ENCODE data around the gene F2RL2.

F2RL2 gene, protein sequence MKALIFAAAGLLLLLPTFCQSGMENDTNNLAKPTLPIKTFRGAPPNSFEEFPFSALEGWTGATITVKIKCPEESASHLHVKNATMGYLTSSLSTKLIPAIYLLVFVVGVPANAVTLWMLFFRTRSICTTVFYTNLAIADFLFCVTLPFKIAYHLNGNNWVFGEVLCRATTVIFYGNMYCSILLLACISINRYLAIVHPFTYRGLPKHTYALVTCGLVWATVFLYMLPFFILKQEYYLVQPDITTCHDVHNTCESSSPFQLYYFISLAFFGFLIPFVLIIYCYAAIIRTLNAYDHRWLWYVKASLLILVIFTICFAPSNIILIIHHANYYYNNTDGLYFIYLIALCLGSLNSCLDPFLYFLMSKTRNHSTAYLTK

GRCh38 chr5:76622973-76623596 is at the start of gene F2RL2:
TSS of gene F2RL2 (minus strand) at chr5:76623403. CDS start at chr5:76623230, 173 bp downstream.
- peak; percentile 65 for DNase-seq

GRCh38 chr5:76672242-76672641 is 49.0 kb upstream of the F2RL2 start:
- no peak for DNase-seq

DNA sequence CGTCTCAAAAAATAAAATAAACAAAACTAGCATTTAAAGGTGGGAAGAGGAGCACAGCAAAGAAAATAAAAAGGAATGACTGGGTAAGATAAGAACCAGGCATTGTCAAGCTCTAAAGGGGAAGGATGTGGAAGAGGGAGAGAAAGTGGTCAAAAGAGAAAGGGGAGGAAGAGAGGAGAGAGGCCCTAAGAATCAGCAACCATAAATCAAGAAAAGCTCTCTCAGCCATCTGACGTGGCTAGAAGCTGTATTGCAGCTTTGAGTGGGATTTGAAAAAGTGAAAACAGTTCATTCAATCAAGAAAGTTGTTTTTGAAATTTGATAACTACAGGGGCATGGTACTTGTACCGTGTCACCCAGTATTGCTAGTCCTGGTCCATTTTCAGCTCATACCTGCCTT is 47.3 kb upstream of the F2RL2 start:
- no peak for DNase-seq

DNA sequence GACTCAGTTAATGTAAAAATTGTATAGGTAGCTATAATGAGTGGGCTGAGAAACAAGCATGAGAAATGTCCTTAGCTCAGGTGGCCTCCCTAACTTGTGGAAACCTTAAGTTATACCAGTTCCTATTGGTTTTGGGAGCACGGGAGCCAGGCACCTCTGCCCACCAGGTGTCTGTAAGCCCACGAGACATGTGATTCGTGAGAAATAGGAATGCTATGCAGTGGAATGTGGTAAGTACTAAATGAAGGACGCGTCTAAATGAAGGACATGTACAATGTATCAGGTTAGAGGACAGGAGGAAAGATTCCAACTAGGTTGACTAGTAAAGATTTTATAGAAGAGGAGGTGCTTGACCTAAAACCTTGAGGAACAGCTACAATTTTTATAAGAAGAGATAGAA is 46.0 kb upstream of the F2RL2 start:
- DNase-seq, result no peak

DNA sequence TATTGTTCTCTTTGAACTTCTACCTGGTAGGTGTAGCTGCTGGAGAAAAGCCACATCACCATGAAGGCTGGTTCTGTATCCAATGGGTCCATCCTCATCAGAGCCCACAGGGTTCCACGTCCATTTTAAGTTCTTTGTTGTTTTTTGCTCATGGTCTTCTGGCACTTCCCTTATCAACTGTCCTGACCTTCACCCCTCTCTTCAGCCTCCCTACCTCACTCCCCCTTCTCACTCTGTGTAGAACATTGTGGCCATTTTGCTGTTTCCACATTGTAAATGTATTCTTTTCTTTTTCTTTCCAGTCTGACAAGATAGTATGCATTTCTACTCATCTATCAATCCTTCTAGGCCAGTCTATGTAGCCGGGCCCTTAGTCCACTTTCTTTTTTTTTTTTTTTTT is 44.3 kb upstream of the F2RL2 start:
- DNase-seq, result no peak

DNA sequence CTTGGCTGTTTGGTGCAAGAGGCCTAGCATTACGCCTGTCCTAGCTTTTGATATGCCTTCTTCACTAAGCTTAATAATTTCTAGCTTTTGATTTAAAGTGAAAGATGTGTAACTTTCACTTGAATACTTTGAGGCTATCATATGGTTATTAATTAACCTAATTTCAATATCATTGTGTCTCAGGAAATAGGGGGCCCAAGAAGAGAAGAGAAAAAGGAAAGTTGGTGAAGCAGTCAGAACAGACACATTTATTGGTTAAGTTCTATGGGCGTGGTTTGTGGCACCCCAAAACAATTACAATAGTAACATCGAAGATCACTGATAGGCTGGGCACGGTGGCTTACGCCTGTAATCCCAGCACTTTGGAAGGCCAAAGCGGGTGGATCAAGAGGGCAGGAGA is 40.9 kb upstream of the F2RL2 start:
- no peak for DNase-seq

GRCh38 chr5:76663573-76663972 is 40.4 kb upstream of the F2RL2 start:
- no peak for DNase-seq

GRCh38 chr5:76662521-76662920 is 39.3 kb upstream of the F2RL2 start:
- DNase-seq, result no peak

GRCh38 chr5:76660360-76660759 is 37.2 kb upstream of the F2RL2 start:
- no peak for DNase-seq

GRCh38 chr5:76657683-76658311 is 34.6 kb upstream of the F2RL2 start:
- DNase-seq, result peak; percentile 17

DNA sequence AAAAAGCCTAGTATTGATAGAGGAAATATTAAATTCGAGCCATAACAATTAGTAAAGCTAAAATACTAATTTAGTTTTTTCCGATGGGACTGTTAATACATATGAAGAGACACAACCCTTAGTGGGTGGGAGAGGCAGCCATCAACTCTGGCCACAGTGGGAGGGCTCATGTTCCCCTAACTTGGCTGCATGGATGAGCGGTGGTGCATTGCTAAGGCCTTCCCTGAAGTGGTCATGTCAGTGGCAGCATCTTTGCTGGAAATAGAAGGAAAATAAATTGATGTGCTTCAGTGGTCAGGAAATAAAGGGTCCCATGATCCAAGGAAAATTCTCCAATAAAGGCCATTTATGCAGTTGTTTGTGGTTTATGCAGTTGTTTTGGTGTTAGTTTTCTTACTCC is 33.9 kb upstream of the F2RL2 start:
- DNase-seq, result no peak

GRCh38 chr5:76652809-76653414 is 29.7 kb upstream of the F2RL2 start:
- DNase-seq, result no peak

DNA sequence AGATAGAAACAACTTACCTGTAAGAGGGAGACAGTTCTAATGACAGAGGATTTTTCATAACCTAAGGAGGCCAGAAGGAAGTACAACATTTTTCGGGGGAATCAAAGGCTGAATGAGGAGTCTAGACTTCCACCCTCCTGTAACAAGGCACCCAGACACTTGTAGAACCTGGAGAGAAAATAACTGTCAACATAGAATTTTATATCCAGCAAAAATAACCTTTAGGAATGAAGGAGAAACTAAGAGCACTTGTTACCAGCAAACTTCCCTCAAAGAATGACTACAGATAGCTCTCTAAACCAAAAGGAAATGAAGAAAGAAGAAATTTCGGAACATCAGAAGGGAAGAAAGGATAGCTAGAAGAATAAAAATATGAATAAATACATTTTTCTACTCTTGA is 25.9 kb upstream of the F2RL2 start:
- DNase-seq, result no peak

- no peak for DNase-seq
These were observed 20.2 kb upstream of the F2RL2 start for GRCh38 chr5:76643371-76643770.

- no peak for DNase-seq
These were observed 19.3 kb upstream of the F2RL2 start for GRCh38 chr5:76642390-76643040.

DNA sequence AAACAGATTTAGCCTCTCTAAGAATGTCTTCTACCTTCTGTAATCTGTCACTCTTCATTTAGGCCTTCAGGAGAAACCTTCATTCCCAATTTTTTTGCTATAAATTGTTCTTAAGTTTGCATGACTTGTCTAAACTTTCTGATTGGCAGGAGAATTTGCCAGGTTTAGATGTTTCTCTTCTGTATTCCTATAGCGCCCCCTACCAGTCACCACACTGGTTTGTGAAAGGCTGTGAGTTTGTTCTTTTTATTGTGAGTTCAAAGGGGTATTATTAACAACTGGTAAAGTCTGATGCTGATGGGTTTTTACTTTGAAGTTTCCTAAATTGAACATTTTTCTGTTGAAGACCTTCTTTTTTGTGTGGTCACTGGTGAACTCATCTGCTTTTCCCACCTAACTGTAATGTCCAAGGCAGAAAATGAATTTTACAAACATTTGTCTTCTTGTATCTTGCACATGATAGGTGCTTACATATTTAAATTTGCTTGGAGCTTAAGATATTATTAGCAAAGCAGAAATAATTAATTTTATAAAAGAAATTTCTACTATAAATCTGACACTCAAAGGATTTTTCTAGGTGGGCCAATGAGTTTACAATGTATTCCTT is 18.4 kb upstream of the F2RL2 start:
- DNase-seq, result peak; percentile 35

DNA sequence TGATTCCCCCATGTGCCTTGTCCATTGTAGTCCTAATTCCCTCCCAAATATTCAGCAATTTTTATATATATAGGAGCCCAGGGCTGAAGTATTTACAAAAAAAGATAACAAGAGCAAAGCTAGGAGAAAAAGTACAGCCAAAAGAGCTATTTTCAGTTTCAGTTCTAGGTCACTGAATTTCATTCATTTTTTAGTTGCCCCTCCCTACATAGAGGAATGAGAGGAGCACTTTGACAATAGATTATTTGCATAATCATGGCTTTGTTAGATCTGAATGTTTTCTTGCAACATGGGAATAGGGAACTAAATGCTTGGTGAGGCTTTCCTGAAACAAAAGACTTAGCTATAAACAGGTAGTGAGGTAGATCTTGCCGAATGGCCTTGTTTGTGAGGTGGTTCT is 15.3 kb upstream of the F2RL2 start:
- DNase-seq, result no peak

DNA sequence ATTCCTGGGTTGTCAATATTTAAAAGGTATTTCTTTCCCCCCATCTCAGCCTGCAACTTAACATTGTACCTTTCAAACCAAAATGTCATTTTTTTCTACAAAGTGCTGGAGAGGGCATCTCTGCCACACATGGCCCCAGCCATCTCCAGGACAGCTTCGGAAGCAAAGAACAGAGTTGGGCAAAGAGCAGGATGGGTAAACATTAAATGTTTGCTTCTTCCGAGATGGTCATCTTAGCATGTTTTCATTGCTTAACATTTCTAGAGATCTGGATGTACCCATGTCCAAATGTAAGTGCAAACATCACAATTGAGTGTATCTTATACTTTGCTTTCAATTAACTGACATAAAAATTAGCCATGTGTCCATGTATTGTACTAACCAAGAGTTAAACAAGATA is 14.3 kb upstream of the F2RL2 start:
- DNase-seq, result no peak

DNA sequence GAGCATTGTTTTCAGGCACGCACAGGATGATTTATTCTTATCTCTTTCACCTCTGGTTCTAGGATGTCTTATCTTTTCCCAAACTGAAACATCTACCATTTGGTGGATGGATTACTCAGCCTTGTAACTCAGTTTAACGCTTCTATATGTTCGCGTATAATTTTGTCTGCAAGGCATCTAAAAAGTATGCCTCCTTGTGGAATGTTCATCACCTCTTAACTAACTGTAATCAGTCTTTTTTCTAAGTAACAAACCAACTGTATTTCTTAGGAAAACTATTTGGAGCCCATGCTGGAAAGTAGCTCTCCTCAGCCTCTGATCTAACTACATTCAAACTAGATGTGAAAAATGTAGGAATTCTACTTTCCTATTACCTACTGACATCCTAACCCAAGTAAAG is 11.5 kb upstream of the F2RL2 start:
- DNase-seq, result no peak

DNA sequence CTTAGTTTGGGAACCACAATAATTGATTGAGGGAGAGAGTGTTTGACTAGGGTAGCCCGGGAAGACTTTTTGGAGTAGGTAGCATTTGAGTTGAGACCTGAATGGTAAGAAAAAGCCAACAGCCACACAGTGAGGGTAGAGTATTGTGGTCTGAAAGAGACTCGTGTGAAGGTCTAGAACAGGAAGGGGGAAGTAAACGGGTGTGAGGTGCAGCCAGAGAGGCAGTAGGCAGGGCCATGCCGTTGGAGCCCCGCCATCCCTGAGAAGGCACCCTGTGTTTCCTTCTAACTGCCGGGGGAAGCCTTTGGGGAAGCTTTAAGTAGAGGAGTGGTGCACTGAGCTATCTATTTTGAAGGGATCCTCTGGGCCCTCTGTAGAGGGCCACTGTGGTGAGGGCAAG is 3.5 kb upstream of the F2RL2 start:
- DNase-seq, result no peak

DNA sequence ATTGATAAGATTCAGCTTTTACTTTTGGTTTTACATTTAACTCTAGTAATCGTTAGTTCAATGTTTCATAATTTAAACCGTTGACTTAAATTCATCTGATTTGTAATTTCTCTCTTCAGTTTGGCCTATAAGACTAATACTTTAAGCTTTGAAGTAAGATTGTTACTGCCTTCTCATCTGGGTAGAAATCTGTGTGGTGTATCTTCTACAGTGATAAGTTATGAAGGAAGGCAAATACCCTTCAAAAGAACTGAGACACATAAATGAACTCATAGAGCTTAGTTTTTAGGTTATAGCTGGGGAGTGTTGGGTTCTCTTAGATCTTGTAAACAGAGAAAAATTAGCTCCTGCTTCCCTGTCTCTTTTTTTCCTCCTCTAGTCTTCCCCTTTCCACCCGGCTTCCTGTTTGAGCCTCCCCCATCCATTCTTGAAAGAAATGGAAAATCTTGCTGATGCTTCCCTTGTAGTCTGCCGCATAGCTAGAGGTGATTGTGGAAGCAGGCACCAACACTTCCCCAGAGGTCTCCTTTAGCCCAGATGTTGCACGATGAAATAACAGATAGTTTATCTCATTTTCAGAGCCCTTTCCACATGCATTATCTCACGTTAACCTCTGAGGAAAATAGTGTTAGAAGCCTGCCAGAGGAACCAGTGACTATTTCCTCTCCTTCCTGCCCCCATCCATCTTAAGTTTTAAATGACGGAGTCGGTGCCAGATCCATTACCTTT is 2.0 kb upstream of the F2RL2 start:
- no peak for DNase-seq

- no peak for DNase-seq
These were observed 1.1 kb downstream of the F2RL2 start for GRCh38 chr5:76622076-76622475.

All from NCI-H226 (cell line).